ENCODE measurements around the gene SLC22A23. TPM values are rescaled to one million over a fixed set of nuclear protein-coding genes. Genes with fewer than 3 reads are reported as not detected.

Gene SLC22A23
- total RNA-seq, 1 experiment from 2014 or later, result 6.8 TPM

DNA sequence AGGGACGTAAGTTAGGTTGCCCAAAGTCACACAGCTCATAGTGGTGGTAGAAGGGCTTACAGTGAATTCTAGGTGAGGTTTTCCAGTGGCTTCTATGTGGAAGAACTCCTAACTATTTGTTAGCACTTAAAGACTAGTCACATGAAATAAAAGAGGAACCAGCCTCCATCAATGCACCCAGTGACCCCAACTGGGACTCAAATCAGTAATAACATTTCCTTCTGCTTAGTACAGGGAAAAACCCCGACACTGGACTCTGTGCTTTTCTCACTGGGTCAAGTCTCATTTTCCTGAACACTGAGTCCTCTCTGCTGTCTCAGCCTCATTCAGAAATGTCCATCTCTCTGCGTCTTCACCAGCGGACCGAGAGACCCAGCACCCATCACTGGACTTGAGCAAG, 89.2 kb downstream of the SLC22A23 start:
- Histone ChIP-seq H3K23ac (ENCODE audit: insufficient read length, low read depth, low read length) (no peak overlapping the region), H3K79me1 (ENCODE audit: insufficient read depth, low read depth, low read length, poor library complexity, severe bottlenecking) (no peaks in the 10 kb centered on the region), H3K9ac (ENCODE audit: extremely low read depth, insufficient read length, low read length) (no peak overlapping the region), H2AFZ (ENCODE audit: low read length) (no peak overlapping the region), H3K79me2 (ENCODE audit: insufficient read depth, low read length) (no peaks in the 10 kb centered on the region; the same call in 1 of the 2 replicates), H3K56ac (ENCODE audit: insufficient read length, low read depth, low read length) (no peak overlapping the region), H3K23me2 (ENCODE audit: insufficient read length, low read depth, low read length, poor library complexity, severe bottlenecking) (no peaks in the 10 kb centered on the region), H3T11ph (ENCODE audit: low read length) (no peak overlapping the region), H4K20me1 (ENCODE audit: control insufficient read depth, insufficient read depth, insufficient read length) (peaks cover 2% of the 10 kb centered on the region), H3K27ac (ENCODE audit: insufficient read length, low read depth, low read length) (no peak overlapping the region), H3K4ac (ENCODE audit: low read depth, low read length) (no peak overlapping the region), H4K5ac (ENCODE audit: insufficient read length, low read depth, low read length) (no peak overlapping the region), H2BK5ac (ENCODE audit: insufficient read length, low read length) (no peak overlapping the region), H2BK12ac (ENCODE audit: insufficient read length, low read depth, low read length) (no peak overlapping the region), H3K4me1 (ENCODE audit: insufficient read depth, low read length) (no peaks in the 10 kb centered on the region; the same call in 1 of the 2 replicates), H2BK120ac (ENCODE audit: low read depth, low read length, poor library complexity, severe bottlenecking) (no peak overlapping the region), H4K8ac (replicated peaks; ENCODE audit: insufficient read length, low read depth, low read length) (no peak overlapping the region), H2AK5ac (ENCODE audit: insufficient read length, low read length) (no peak overlapping the region), H4K91ac (ENCODE audit: insufficient read length, low read depth, low read length) (no peak overlapping the region), H3K18ac (ENCODE audit: insufficient read length, low read depth, low read length) (no peak overlapping the region), H3K4me2 (ENCODE audit: insufficient read depth, insufficient read length, low read length) (no peak overlapping the region), H2BK20ac (ENCODE audit: low read depth, low read length, poor library complexity, severe bottlenecking) (no peak overlapping the region), H2BK15ac (ENCODE audit: low read depth, low read length) (no peak overlapping the region), H3K27me3 (ENCODE audit: insufficient read depth, low read length) (no peaks in the 10 kb centered on the region), H3K14ac (ENCODE audit: insufficient read depth, low read length) (no peak overlapping the region), H3K9me3 (ENCODE audit: control insufficient read depth, low read depth, low read length) (no peaks in the 10 kb centered on the region)
- DNase-seq, result no peak
- WGBS (ENCODE audit: extremely low coverage, insufficient read length, low lambda C conversion rate), result no CpG with 5 or more reads among the region's 5 CpGs
- H3K36me3 Mint-ChIP-seq (ENCODE audit: insufficient read depth in 1 of 3, low read depth in 3 of 3), result peaks cover 0 to 15% (median 0%) of the 10 kb centered on the region in 3 experiments; a peak in 3 of 7 replicates
- H3K9me3 Mint-ChIP-seq, result no peaks in the 10 kb centered on the region
- H3K4me1 Mint-ChIP-seq, result peaks cover 19% of the 10 kb centered on the region in 2 experiments
- no peak overlapping the region for H3K4me3 Mint-ChIP-seq
- H3K27ac Mint-ChIP-seq, result no peak overlapping the region
- TF ChIP-seq, protein P1, sequence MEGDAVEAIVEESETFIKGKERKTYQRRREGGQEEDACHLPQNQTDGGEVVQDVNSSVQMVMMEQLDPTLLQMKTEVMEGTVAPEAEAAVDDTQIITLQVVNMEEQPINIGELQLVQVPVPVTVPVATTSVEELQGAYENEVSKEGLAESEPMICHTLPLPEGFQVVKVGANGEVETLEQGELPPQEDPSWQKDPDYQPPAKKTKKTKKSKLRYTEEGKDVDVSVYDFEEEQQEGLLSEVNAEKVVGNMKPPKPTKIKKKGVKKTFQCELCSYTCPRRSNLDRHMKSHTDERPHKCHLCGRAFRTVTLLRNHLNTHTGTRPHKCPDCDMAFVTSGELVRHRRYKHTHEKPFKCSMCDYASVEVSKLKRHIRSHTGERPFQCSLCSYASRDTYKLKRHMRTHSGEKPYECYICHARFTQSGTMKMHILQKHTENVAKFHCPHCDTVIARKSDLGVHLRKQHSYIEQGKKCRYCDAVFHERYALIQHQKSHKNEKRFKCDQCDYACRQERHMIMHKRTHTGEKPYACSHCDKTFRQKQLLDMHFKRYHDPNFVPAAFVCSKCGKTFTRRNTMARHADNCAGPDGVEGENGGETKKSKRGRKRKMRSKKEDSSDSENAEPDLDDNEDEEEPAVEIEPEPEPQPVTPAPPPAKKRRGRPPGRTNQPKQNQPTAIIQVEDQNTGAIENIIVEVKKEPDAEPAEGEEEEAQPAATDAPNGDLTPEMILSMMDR (conservative IDR thresholded peaks at IDR 0.05), result no peak
- no peaks in the 10 kb centered on the region; the same call in 1 of the 2 replicates for H3K27me3 Mint-ChIP-seq (ENCODE audit: low read depth)
